Karpas-422 (cell line): Measurements from ENCODE around the gene ERN1. TPM values are rescaled to one million over a fixed set of nuclear protein-coding genes. Genes with fewer than 3 reads are reported as not detected.
"Not testable (repeated sequence)": the region's sequence is repeated elsewhere in the genome, so short reads cannot be mapped to it uniquely, and the experiment has no call there.

Experiments
- DNase-seq: peaks from one replicate; pipeline ENCODE4 v3.0.0-alpha.2; 2015
- H2AFZ ChIP-seq: fragments of 200-600 bp; sonication (generic); 2 replicates; pipeline ENCODE4 v1.6.1; 2014; ENCODE audit warnings: antibody characterized with exemption, low read length, mixed read lengths
- H3K27ac ChIP-seq: fragments of 200-600 bp; sonication (generic); 2 replicates; pipeline ENCODE4 v1.5.1; 2014; ENCODE audit warnings: mild to moderate bottlenecking, low read length, moderate library complexity
- H3K27me3 ChIP-seq: fragments of 200-600 bp; sonication (generic); 2 replicates; pipeline ENCODE4 v1.6.1; 2014; ENCODE audit warnings: low read length, mixed read lengths
- H3K36me3 ChIP-seq: fragments of 200-600 bp; sonication (generic); 2 replicates; pipeline ENCODE4 v1.6.1; 2014; ENCODE audit warnings: low read length, mixed read lengths; ENCODE audit not compliant: insufficient read depth
- H3K4me1 ChIP-seq: fragments of 200-600 bp; sonication (generic); 2 replicates; pipeline ENCODE4 v1.6.1; 2014; ENCODE audit warnings: mild to moderate bottlenecking, low read length, mixed read lengths
- H3K4me2 ChIP-seq: fragments of 200-600 bp; sonication (generic); 2 replicates; pipeline ENCODE4 v1.6.1; 2014; ENCODE audit warnings: low read length, low read depth, mild to moderate bottlenecking; ENCODE audit not compliant: poor library complexity, severe bottlenecking
- H3K4me3 ChIP-seq: fragments of 200-600 bp; sonication (generic); 2 replicates; pipeline ENCODE4 v1.5.1; 2014; ENCODE audit warnings: mild to moderate bottlenecking, antibody characterized with exemption, low read length, mixed read lengths
- H3K79me2 ChIP-seq: fragments of 200-600 bp; sonication (generic); 2 replicates; pipeline ENCODE4 v1.6.1; 2014; ENCODE audit warnings: mild to moderate bottlenecking, low read length, mixed read lengths
- H3K9ac ChIP-seq: fragments of 200-600 bp; sonication (generic); 2 replicates; pipeline ENCODE4 v1.6.0; 2014; ENCODE audit warnings: low read length
- H3K9me2 ChIP-seq: fragments of 200-600 bp; sonication (generic), shearing (Covaris generic); replicated peaks from 2 replicates; pipeline ENCODE4 v1.6.0; 2014; ENCODE audit warnings: mild to moderate bottlenecking, low read length, moderate library complexity; ENCODE audit not compliant: insufficient read depth
- H3K9me3 ChIP-seq: fragments of 300-700, 200-600 bp; sonication (generic); 2 replicates; pipeline ENCODE4 v1.6.1; 2014; ENCODE audit warnings: low read length, mixed read lengths
- H4K20me1 ChIP-seq: fragments of 200-600 bp; sonication (generic); 2 replicates; pipeline ENCODE4 v1.6.1; 2014; ENCODE audit warnings: mild to moderate bottlenecking, antibody characterized with exemption, low read length, low read depth; ENCODE audit not compliant: insufficient read depth
- total RNA-seq: library from RNA; depleted of rRNA; stranded (reverse); fragments of >200 nt; shearing (Covaris generic); gene quantifications from 2 replicates; pipeline ENCODE4 v1.2.3, GENCODE V29; 2014; ENCODE audit warnings: low replicate concordance

ERN1 gene
- total RNA-seq, 1 experiment from 2014 or later = 1.9 TPM

- no peak for DNase-seq
- Histone ChIP-seq H3K9me3 (no peaks in the 10 kb centered on the region), H3K27me3 (no peaks in the 10 kb centered on the region), H3K9me2 (no peaks in the 10 kb centered on the region), H2AFZ (no peak overlapping the region), H3K27ac (no peak overlapping the region), H3K36me3 (no peaks in the 10 kb centered on the region), H3K9ac (no peak overlapping the region), H3K4me3 (no peak overlapping the region), H4K20me1 (no peaks in the 10 kb centered on the region), H3K4me1 (no peaks in the 10 kb centered on the region), H3K79me2 (no peaks in the 10 kb centered on the region), H3K4me2 (no peak overlapping the region)
Measured at GRCh38 chr17:64172510-64172909, 42.6 kb upstream of the ERN1 start.

- Histone ChIP-seq H3K4me1 (no peaks in the 10 kb centered on the region), H3K27me3 (no peaks in the 10 kb centered on the region), H3K9ac (no peak overlapping the region), H4K20me1 (no peaks in the 10 kb centered on the region), H3K9me3 (no peaks in the 10 kb centered on the region), H3K27ac (no peak overlapping the region), H2AFZ (no peak overlapping the region), H3K79me2 (no peaks in the 10 kb centered on the region), H3K36me3 (no peaks in the 10 kb centered on the region), H3K4me3 (no peak overlapping the region), H3K4me2 (no peak overlapping the region), H3K9me2 (no peaks in the 10 kb centered on the region)
- no peak for DNase-seq
Measured at GRCh38 chr17:64171041-64171440, 41.1 kb upstream of the ERN1 start.

- no peaks in the 10 kb centered on the region for H3K27me3 ChIP-seq
- H3K79me2 ChIP-seq = no peaks in the 10 kb centered on the region
- no peaks in the 10 kb centered on the region for H3K9me3 ChIP-seq
- H3K4me1 ChIP-seq = no peaks in the 10 kb centered on the region
- no peaks in the 10 kb centered on the region for H3K36me3 ChIP-seq
- no peak for DNase-seq
- no peak overlapping the region for H3K4me3 ChIP-seq
- no peak overlapping the region for H3K27ac ChIP-seq
- H4K20me1 ChIP-seq = no peaks in the 10 kb centered on the region
- H2AFZ ChIP-seq = no peak overlapping the region
- H3K4me2 ChIP-seq = no peak overlapping the region
- H3K9ac ChIP-seq = no peak overlapping the region
- H3K9me2 ChIP-seq = no peaks in the 10 kb centered on the region
Measured at GRCh38 chr17:64170286-64170685, 40.3 kb upstream of the ERN1 start.

GRCh38 chr17:64167666-64168065 is 37.7 kb upstream of the ERN1 start:
- not testable (repeated sequence) for H3K9ac ChIP-seq, H3K4me2 ChIP-seq, H3K27me3 ChIP-seq, H3K36me3 ChIP-seq, H2AFZ ChIP-seq, H4K20me1 ChIP-seq, DNase-seq, H3K9me3 ChIP-seq, H3K4me1 ChIP-seq, H3K79me2 ChIP-seq, H3K4me3 ChIP-seq, H3K9me2 ChIP-seq, H3K27ac ChIP-seq

GRCh38 chr17:64166876-64167275 is 36.9 kb upstream of the ERN1 start:
- no peaks in the 10 kb centered on the region for H3K4me1 ChIP-seq
- no peaks in the 10 kb centered on the region for H3K9me3 ChIP-seq
- H3K27ac ChIP-seq = no peak overlapping the region
- H3K9me2 ChIP-seq = no peaks in the 10 kb centered on the region
- H2AFZ ChIP-seq = no peak overlapping the region
- H3K4me2 ChIP-seq = no peak overlapping the region
- H3K79me2 ChIP-seq = no peaks in the 10 kb centered on the region
- DNase-seq = no peak
- H3K36me3 ChIP-seq = no peaks in the 10 kb centered on the region
- H3K9ac ChIP-seq = no peak overlapping the region
- H4K20me1 ChIP-seq = no peaks in the 10 kb centered on the region
- H3K4me3 ChIP-seq = no peak overlapping the region
- H3K27me3 ChIP-seq = no peaks in the 10 kb centered on the region

- no peak overlapping the region for H3K9ac ChIP-seq
- H3K27me3 ChIP-seq = no peaks in the 10 kb centered on the region
- H3K27ac ChIP-seq = no peak overlapping the region
- H3K36me3 ChIP-seq = no peaks in the 10 kb centered on the region
- no peak overlapping the region for H2AFZ ChIP-seq
- no peaks in the 10 kb centered on the region for H3K9me2 ChIP-seq
- H3K79me2 ChIP-seq = no peaks in the 10 kb centered on the region
- no peaks in the 10 kb centered on the region for H3K4me1 ChIP-seq
- H3K4me2 ChIP-seq = no peak overlapping the region
- H4K20me1 ChIP-seq = no peaks in the 10 kb centered on the region
- H3K4me3 ChIP-seq = no peak overlapping the region
- no peak for DNase-seq
- H3K9me3 ChIP-seq = no peaks in the 10 kb centered on the region
Measured at GRCh38 chr17:64165347-64165746, 35.4 kb upstream of the ERN1 start.

- H3K9me2 ChIP-seq = no peaks in the 10 kb centered on the region
- no peaks in the 10 kb centered on the region for H3K79me2 ChIP-seq
- H3K4me3 ChIP-seq = no peak overlapping the region
- no peaks in the 10 kb centered on the region for H4K20me1 ChIP-seq
- no peak overlapping the region for H3K27ac ChIP-seq
- no peaks in the 10 kb centered on the region for H3K36me3 ChIP-seq
- DNase-seq = no peak
- H2AFZ ChIP-seq = no peak overlapping the region
- no peaks in the 10 kb centered on the region for H3K9me3 ChIP-seq
- no peaks in the 10 kb centered on the region for H3K4me1 ChIP-seq
- H3K4me2 ChIP-seq = no peak overlapping the region
- no peaks in the 10 kb centered on the region for H3K27me3 ChIP-seq
- H3K9ac ChIP-seq = no peak overlapping the region
Measured at GRCh38 chr17:64164596-64165285, 34.8 kb upstream of the ERN1 start.

GRCh38 chr17:64163468-64163867 is 33.5 kb upstream of the ERN1 start:
- Histone ChIP-seq H3K9me2 (no peaks in the 10 kb centered on the region), H3K36me3 (no peaks in the 10 kb centered on the region), H3K79me2 (no peaks in the 10 kb centered on the region), H2AFZ (no peak overlapping the region), H4K20me1 (no peaks in the 10 kb centered on the region), H3K27ac (no peak overlapping the region), H3K4me2 (no peak overlapping the region), H3K4me1 (no peaks in the 10 kb centered on the region), H3K9ac (no peak overlapping the region), H3K9me3 (no peaks in the 10 kb centered on the region), H3K27me3 (no peaks in the 10 kb centered on the region), H3K4me3 (no peak overlapping the region)
- DNase-seq = no peak

- Histone ChIP-seq H3K9me3 (no peaks in the 10 kb centered on the region), H4K20me1 (no peaks in the 10 kb centered on the region), H3K4me1 (no peaks in the 10 kb centered on the region), H3K9me2 (no peaks in the 10 kb centered on the region), H3K9ac (no peak overlapping the region), H3K4me3 (no peak overlapping the region), H3K27me3 (no peaks in the 10 kb centered on the region), H2AFZ (no peak overlapping the region), H3K36me3 (no peaks in the 10 kb centered on the region), H3K27ac (no peak overlapping the region), H3K79me2 (no peaks in the 10 kb centered on the region), H3K4me2 (no peak overlapping the region)
- no peak for DNase-seq
Measured at GRCh38 chr17:64162554-64162953, 32.6 kb upstream of the ERN1 start.
